HL-60/S4 (cell line): ENCODE results near the gene MPP3.
"Not testable (repeated sequence)": the region's sequence is repeated elsewhere in the genome, so short reads cannot be mapped to it uniquely, and the experiment has no call there.

Experiments
- in situ Hi-C: fragments of 300-500 bp; cut with MboI; formaldehyde crosslinking; loops from 2 replicates; pipeline ENCODE4 v1.14.3; 2022; ENCODE audit warnings: low sequenced_read_pairs

MPP3 gene

GRCh38 chr17:43860927-43861622, 28.1 kb upstream of the MPP3 start:
- in situ Hi-C loops = no loop called here

GRCh38 chr17:43860077-43860725, 27.3 kb upstream of the MPP3 start:
- in situ Hi-C loops = no loop called here

GRCh38 chr17:43857957-43858600, 25.1 kb upstream of the MPP3 start:
- in situ Hi-C loops = no loop called here

- in situ Hi-C loops = no loop called here
Observed at GRCh38 chr17:43857141-43857540, 24.2 kb upstream of the MPP3 start.

- in situ Hi-C loops = no loop called here
Observed at GRCh38 chr17:43856141-43856540, 23.2 kb upstream of the MPP3 start.

GRCh38 chr17:43855061-43855460, 22.1 kb upstream of the MPP3 start:
- in situ Hi-C loops = no loop called here

GRCh38 chr17:43854498-43854897, 21.6 kb upstream of the MPP3 start:
- in situ Hi-C loops = no loop called here

GRCh38 chr17:43853546-43853945, 20.6 kb upstream of the MPP3 start:
- in situ Hi-C loops = no loop called here

GRCh38 chr17:43852571-43852970, 19.6 kb upstream of the MPP3 start:
- in situ Hi-C loops = no loop called here

- in situ Hi-C loops = no loop called here
Observed at GRCh38 chr17:43849116-43849515, 16.2 kb upstream of the MPP3 start.

GRCh38 chr17:43848601-43849000, 15.7 kb upstream of the MPP3 start:
- in situ Hi-C loops = no loop called here

- in situ Hi-C loops = no loop called here
Observed at GRCh38 chr17:43846963-43847371, 14.0 kb upstream of the MPP3 start, which contains the start of gene CD300LG. Gene CD300LG (plus strand): TSS chr17:43847176. CDS start chr17:43847217, 41 bp downstream.

- in situ Hi-C loops = no loop called here
Observed at GRCh38 chr17:43846221-43846712, 13.3 kb upstream of the MPP3 start.

GRCh38 chr17:43845766-43846165, 12.8 kb upstream of the MPP3 start:
- in situ Hi-C loops = no loop called here

- in situ Hi-C loops = no loop called here
Observed at GRCh38 chr17:43844241-43844640, 11.3 kb upstream of the MPP3 start.

GRCh38 chr17:43842975-43843325, 10.0 kb upstream of the MPP3 start:
- in situ Hi-C loops = no loop called here

GRCh38 chr17:43842091-43842974, 9.4 kb upstream of the MPP3 start:
- in situ Hi-C loops = not testable (repeated sequence)

GRCh38 chr17:43841282-43841681, 8.3 kb upstream of the MPP3 start:
- in situ Hi-C loops = no loop called here

GRCh38 chr17:43840814-43841213, 7.9 kb upstream of the MPP3 start:
- in situ Hi-C loops = no loop called here

GRCh38 chr17:43839670-43840108, 6.7 kb upstream of the MPP3 start:
- in situ Hi-C loops = no loop called here

GRCh38 chr17:43834106-43834505, 1.2 kb upstream of the MPP3 start:
- in situ Hi-C loops = no loop called here
